ENCODE data around the gene ORAI3. TPM values are rescaled to one million over a fixed set of nuclear protein-coding genes. Genes with fewer than 3 reads are reported as not detected.
A peak's percentile ranks its signal among the peaks of the same experiment; 100 is the strongest.

ORAI3 gene
- polyA plus RNA-seq, 4 donors, result 13.1 to 18.7 (median 17.4) TPM

DNA sequence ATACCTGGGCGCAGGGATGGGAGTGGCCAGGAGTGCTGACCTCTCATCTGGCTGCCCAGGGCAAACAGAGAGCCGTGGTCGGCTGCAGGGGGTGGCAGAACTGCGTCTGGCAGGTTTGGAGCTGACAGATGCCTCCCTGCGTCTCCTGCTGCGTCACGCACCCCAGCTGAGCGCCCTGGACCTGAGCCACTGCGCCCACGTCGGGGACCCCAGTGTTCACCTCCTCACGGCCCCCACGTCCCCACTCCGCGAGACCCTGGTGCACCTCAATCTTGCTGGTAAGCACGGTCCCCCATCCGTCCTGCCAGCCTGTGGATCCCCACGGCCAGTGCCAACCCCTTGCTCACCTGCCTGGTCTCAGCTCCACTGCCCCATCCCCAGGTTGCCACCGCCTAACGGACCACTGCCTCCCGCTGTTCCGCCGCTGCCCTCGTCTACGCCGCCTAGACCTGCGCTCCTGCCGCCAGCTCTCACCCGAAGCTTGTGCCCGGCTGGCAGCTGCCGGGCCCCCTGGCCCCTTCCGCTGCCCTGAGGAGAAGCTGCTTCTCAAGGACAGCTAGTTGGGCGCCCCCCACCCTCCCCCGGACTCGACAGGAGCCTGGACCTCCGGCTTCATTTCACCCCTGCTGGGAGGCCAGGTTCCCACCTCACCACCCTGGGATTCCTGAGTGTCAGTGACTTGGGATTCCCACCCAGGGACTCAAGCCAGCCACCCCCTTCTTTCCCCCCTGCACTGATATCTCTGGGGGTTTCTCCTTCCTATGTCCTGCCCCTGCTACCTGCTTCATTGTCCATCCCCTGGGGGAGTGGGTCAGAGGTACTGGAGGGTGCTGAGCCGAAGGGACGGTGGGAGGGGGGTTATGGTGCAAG is 2.0 kb upstream of the ORAI3 start:
- no peak for DNase-seq (ENCODE audit: low read depth in 4 of 4, low spot score in 3 of 4)

DNA sequence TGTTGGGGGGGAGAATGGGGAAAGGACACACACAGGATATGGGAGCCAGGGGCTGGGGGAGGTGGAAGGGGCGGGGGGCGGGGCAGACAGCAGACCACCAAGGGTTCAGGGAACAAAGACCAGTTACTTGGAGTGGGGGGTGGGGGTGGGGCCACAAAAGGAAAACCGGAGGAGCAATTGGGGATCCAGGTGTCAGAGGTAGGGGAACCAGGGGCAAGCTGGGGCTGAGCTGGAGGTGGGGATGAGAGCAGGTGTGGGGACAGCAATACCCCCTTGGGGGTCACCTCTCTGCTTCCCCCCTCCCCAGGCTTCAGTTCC is 1.4 kb upstream of the ORAI3 start:
- no peak for DNase-seq (ENCODE audit: low read depth in 4 of 4, low spot score in 3 of 4)

DNA sequence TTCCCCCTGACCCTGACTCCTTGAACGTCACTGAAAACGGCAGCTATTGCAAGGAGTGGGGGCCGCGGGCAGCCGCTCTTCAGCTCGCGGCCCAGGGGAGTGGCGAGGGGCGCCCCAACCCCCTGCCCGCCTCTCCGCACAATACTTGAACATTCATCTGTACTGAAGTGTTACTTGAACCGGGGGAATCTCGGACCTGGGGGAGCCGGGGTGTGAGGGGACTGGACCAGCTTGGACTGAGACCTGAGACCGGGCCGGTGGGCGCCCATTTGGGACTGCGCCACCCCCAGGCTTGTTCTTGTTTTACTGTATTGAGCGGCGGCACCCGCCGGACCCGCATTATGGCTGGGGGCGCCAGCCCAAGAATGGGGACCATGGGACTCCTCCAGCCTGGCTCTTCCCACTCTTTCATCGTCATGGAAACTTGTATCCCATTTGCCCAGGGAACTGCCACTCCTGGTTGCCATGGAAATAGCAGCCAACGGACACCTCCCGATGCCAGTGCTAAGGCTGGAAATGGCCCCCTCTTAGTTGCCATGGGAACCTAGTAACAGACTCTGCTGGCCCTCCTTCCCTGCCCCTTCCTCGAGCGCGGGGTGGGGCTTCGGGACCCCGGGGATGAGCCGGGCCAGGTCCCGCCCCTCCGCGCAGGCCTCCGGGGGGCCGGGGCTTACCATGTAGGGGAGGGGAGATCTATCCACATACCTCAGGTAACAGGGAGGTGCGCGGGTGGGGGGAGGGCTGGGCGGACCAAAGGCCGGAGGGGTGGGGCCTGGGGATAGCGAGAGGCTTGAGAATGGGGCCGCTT is 805 bp upstream of the ORAI3 start:
- peak; percentile 94 to 99 (median 97) for DNase-seq (ENCODE audit: low read depth in 4 of 4, low spot score in 3 of 4)

DNA sequence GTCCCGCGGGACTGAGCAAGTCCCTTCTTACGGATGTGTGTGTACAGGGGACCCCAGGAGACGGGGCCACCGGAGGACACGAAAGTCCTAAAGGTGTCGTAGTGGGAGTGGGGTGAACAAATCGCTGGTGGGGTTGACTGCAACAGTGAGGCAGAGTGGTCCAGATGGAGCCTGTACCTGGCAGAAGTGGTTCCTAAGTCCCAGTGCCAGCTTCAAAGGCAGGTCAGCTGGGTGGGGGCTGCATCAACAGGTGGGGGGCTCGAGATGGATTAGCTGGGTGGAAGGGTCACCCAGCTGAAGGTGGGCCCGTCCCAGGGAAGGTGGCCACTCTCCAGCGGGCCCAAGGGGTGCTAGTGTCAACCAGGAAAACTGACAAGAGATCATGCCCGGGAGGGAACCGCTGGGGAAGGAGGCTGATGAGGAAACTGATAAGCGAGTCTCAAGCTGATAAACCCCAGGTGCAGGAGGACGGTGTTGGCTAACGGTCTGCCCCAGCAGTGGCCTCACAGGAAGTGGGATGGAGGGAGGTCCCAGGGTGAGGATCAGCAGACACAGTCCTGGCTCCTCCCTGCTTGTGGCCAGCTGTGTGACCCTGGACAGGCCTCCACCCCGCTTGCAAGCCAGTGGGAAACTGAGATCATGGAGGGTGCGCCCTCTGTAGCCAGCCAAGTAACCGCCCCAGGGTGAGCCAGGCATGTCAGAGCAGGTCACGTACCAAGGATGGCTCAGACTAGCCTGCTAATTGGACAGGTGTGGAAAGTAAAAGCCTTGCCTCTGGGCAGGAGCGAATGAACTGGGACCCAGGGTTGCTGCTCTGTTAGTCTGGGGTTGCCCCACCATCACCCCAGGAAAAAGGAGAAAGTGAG is 1.0 kb downstream of the ORAI3 start:
- no peak for DNase-seq (ENCODE audit: low read depth in 4 of 4, low spot score in 3 of 4)

DNA sequence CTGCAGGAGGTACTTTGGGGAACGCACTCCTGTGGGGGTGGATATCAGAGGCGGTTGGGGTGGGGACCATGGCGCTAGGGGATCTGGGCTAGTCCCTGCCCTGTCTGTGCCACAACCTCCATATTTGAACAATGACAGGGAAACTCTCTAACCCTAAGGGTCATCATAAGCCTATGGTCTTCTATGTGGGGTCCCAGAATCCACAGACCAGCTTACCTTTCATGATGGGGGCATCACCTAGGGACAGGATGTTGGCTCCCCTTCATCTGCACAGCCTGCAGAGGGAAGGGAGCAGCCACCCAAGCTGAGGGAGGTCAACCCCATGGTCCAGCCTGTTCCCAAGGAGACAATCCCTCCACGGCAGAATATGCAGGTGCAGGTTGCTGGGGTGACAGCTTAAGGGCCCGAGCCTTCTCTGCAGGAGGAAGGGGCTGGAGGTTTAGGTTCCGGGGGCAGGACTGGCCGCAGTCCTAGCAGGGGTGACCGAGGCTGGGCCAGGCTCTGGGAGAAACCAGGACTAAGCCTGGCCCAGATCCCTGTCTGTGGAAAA is 1.7 kb downstream of the ORAI3 start:
- DNase-seq (ENCODE audit: low read depth in 4 of 4, low spot score in 3 of 4), result no peak

DNA sequence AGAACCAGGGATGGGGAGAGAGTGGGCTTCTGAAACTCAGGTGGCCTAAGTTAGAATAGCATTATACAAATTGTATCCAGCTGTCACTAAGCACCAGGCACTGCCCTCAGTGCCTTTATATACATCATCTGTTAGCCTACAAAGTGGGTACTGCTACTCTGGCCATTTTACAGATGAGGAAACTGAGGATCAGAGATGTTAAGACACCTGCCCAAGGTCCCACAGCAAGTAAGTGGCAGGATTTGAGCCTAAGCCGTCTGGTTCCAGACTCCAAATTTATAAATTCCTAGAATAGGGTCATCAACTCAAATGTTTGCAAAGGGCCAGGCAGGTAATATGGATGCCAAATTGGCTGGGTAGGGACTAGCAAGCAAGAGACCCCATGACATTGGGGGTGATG is 2.3 kb downstream of the ORAI3 start:
- no peak for DNase-seq (ENCODE audit: low read depth in 4 of 4, low spot score in 3 of 4)

DNA sequence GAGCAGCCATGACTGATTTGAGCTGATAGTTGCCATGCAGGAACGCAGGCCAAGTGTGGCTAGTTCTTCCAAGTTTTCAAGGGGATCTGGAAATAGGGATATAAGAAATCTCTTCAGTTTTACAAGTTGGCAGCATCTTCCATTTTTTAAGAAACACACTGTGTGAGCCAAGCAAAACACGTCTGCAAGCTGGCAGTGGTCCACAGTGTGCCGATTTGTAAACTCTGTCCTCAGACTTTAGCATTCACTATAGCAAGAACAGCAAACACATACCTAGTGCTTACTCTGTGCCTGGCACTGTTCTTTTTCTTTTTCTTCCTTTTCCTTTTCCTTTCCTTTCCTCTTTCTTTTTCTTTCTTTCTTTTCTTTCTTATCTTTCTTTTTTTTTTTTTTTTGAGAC is 2.9 kb downstream of the ORAI3 start:
- DNase-seq (ENCODE audit: low read depth in 4 of 4, low spot score in 3 of 4), result no peak

DNA sequence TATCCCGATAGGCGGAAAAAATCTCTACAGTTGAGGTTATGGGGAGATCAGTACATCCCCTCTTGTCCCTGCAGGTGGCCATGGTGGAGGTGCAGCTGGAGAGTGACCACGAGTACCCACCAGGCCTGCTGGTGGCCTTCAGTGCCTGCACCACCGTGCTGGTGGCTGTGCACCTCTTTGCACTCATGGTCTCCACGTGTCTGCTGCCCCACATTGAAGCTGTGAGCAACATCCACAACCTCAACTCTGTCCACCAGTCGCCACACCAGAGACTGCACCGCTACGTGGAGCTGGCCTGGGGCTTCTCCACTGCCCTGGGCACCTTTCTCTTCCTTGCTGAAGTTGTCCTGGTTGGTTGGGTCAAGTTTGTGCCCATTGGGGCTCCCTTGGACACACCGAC is 4.2 kb downstream of the ORAI3 start:
- DNase-seq (ENCODE audit: low read depth in 4 of 4, low spot score in 3 of 4), result no peak

DNA sequence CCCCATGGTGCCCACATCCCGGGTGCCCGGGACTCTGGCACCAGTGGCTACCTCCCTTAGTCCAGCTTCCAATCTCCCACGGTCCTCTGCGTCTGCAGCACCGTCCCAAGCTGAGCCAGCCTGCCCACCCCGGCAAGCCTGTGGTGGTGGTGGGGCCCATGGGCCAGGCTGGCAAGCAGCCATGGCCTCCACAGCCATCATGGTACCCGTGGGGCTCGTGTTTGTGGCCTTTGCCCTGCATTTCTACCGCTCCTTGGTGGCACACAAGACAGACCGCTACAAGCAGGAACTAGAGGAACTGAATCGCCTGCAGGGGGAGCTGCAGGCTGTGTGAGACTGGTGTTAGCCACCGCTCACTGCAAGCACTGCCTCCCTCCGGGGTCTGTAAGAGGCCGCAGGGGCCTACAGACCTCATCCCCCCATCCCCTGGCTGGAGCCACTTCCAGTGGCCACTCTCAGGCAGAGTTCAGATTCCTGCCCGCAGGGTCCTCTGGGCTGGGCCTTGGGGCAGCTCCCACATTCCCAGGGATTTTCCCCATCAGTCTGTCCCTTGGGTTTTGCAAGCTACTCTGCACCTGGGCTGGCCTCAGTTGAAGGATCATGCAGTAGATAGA is 4.8 kb downstream of the ORAI3 start:
- peak in 2 of 4 donors; percentile 54 to 78 for DNase-seq (ENCODE audit: low read depth in 4 of 4, low spot score in 3 of 4)

DNA sequence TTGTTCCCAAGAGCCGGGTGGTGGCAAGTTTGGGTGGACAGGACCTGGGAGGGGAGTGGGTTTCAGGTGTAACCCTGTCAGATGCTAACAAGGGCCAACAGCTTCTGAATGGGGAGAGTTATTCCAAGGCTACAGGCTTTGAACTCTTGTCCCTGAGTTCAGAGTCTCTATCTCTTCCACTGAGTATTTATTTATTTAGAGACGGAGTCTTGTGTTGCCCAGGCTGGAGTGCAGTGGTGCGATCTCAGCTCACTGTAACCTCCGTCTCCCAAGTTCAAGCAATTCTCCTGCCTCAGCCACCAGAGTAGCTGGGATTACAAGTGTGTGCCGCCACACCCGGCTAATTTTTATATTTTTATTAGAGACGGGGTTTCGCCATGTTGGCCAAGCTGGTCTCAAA is 6.1 kb downstream of the ORAI3 start:
- DNase-seq (ENCODE audit: low read depth in 4 of 4, low spot score in 3 of 4), result no peak

DNA sequence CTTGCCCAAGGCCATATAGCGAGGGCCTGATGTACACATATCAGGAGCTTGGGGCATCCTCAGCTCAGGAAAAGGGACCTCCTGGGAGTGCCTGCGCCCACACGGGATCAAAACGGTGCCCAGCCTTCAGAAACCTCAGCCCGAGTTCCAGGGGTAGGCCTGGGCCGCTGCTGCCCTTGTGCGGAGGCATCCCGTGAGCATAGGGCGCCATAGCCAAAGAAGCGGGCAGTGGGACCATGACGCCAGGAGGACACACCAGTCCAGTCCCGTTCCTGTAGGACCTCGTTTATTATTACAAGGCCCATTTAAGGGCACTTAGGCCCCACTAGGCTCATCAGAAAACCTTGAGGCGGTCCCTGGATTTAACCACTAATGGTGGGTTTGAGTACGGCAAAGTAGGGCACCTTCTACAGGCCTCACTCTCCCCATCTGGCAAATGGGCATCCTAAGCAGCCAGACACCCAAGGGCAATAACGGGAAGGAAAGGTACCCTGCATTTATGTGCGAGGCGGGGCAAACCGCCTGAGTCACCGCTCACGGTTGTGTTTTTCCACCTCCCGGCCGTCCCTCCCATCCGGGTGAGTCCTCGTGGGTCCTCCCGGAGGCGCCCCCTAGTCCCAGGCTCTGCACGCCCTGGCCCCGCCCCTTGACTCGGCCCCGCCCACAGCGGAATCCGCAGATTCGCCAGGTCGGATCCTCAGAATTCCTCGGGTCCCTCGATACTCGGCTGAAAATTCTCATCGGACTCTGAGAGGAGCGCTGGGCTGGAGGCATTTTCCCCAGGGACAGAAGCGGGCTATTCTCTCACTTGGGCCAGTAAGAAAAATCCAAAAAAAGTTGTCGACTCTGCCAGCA is 8.0 kb downstream of the ORAI3 start:
- DNase-seq (ENCODE audit: low read depth in 4 of 4, low spot score in 3 of 4), result peak in 1 of 4 donors; percentile 70

DNA sequence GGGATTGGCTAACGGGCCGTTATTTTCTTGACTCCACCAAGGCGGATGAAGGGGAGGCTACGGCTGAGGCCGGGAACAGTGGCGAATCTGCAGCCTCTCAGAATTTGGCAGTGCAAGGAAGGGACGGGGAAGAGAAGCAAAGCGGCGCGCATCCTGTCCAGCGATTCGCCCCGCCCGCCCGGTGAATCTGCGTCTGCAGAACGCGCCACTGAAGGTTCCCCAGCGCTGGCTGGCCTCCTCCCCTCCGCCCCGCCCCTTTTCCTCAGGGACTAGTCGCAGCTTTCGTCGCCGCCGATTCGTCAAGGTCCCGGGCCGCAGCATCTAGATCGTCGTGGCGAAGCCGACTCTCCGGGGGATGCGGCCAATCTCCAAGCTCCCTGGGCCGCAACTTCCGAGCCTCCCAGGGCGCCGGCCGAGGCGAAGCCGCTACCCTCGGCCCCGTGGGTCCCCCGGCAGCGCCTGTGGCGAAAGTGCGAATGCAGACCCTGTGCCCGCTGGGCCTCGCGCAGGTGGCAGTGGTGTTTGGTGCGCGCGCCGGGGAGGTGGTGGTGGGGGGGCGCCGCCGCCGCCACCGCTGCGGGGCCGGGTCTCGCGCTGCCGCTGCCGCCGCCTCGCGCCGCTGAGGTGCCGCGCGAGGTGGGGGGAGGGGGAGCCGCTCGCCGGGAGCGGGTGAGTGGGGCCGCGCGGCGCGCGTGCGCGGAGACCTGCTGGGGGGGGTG is 8.7 kb downstream of the ORAI3 start, which contains the start of gene SETD1A:
Gene SETD1A, plus strand, starts transcription at position 299 of the 719 bp plus-strand sequence. CDS start 978 bp downstream, outside the sequence.
- peak; percentile 87 to 93 (median 89) for DNase-seq (ENCODE audit: low read depth in 4 of 4, low spot score in 3 of 4)

DNA sequence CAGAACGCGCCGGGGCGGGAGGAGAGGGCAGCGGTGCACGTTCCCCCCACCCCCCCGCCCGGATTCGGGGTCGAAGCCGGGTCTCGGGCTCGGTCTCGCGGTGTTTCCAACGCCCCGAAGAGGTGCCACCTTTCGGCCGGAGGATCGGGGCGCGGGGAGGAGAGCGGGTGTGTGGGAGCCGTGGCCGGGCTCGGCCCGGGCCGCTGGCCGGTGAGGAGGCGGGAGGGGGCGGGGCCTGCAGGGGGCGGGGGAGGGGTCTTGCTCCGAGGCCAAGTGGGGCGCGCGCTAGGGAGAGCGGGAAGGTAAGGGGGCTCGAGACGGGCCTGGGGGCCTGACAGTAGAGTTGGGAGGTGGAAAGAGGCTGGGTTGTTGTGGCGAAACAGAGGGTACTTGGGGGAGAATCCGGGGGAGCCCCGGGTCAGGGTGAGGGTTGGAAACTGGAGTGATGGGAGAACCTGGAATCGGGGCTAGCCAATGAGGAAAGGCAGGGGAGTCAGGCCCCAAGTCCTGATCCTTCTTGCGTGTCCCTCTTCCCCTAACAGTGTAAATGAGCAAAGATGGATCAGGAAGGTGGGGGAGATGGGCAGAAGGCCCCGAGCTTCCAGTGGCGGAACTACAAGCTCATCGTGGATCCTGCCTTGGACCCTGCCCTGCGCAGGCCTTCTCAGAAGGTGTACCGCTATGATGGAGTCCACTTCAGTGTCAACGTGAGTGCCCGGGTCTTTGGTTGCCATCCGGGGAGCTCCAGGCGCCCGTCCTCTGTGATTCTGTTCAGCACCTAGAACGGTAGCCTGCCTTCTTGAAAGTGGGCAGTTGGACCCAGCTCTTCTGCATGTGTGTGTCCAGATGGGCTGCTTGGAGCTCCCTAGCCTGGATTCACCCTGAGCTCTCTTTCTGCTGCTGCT is 9.6 kb downstream of the ORAI3 start:
- DNase-seq (ENCODE audit: low read depth in 4 of 4, low spot score in 3 of 4), result no peak

DNA sequence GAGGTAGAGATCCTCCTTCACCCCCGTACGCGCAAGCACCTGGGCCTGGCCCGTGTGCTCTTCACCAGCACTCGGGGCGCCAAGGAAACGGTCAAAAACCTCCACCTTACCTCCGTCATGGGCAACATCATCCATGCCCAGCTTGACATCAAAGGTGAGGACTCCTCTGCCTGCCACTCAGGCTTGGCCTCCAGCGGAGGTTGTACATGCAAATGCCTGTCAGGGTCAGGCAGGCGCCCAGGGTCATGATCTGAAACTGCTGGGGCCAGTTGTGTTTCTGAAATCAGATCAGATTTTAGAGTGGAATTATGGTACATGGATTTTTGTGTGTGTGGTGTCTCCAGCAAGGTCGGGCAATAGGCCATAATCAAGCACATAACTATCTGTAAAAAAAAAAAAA is 12.5 kb downstream of the ORAI3 start:
- DNase-seq (ENCODE audit: low read depth in 4 of 4, low spot score in 3 of 4), result no peak

DNA sequence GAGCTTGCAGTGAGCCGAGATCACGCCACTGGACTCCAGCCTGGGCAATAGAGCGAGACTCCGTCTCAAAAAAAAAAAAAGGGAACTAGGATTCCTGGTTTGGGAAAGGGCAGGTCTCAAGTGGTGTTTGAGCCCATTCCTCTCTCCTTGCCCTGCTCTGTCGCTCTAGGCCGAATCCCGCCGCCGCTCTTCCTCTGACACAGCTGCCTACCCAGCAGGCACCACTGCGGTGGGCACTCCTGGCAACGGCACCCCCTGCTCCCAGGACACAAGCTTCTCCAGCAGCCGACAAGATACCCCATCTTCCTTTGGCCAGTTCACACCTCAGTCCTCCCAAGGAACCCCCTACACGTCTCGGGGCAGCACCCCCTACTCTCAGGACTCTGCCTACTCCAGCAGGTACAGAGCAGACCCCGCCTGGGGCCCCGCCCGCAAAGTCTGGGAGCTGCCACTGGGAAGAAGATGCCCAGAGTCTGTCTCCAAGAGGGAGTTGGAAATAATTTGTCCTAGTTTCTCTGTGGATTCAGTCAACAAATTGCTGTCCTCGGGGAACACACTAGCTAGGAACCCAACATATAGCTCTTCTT is 15.2 kb downstream of the ORAI3 start:
- DNase-seq (ENCODE audit: low read depth in 4 of 4, low spot score in 3 of 4), result no peak

DNA sequence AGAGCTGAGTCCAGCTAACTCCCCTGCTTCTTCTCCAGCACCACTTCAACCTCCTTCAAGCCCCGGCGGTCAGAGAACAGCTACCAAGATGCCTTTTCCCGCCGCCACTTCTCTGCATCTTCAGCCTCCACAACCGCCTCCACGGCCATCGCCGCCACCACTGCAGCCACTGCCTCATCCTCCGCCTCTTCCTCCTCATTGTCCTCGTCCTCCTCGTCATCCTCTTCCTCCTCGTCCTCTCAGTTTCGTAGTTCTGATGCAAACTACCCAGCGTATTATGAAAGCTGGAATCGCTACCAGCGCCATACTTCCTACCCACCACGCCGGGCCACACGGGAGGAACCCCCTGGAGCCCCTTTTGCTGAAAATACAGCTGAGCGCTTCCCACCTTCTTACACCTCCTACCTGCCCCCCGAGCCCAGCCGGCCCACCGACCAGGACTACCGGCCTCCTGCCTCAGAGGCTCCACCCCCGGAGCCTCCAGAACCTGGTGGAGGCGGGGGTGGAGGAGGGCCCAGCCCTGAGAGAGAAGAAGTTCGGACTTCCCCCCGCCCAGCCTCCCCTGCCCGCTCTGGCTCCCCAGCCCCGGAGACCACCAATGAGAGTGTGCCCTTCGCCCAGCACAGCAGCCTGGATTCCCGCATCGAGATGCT is 15.8 kb downstream of the ORAI3 start:
- no peak for DNase-seq (ENCODE audit: low read depth in 4 of 4, low spot score in 3 of 4)

DNA sequence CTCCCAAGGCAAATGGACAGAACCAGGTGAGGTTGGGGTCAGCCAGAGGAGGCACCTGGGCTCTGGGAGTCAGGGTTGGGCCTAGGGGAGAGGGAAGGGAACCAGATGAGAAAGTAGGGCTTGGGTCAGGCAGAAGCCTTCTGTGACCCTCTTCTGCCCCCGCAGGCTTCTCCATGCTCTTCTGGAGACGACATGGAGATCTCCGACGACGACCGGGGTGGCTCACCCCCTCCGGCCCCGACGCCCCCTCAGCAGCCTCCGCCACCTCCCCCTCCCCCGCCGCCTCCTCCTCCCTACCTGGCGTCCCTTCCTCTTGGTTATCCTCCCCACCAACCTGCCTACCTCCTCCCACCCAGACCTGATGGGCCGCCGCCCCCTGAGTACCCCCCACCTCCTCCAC is 16.6 kb downstream of the ORAI3 start:
- no peak for DNase-seq (ENCODE audit: low read depth in 4 of 4, low spot score in 3 of 4)

Data from left renal pelvis (tissue), 4 donors.